Measurements from ENCODE around the gene MROH2A.

The MROH2A gene

GRCh38 chr2:233795735-233796171 is 17.6 kb downstream of the MROH2A start:
- H3K4me3 ChIP-seq (ENCODE audit: low read depth, low read length), result no peak overlapping the region
- TF ChIP-seq, protein P1, sequence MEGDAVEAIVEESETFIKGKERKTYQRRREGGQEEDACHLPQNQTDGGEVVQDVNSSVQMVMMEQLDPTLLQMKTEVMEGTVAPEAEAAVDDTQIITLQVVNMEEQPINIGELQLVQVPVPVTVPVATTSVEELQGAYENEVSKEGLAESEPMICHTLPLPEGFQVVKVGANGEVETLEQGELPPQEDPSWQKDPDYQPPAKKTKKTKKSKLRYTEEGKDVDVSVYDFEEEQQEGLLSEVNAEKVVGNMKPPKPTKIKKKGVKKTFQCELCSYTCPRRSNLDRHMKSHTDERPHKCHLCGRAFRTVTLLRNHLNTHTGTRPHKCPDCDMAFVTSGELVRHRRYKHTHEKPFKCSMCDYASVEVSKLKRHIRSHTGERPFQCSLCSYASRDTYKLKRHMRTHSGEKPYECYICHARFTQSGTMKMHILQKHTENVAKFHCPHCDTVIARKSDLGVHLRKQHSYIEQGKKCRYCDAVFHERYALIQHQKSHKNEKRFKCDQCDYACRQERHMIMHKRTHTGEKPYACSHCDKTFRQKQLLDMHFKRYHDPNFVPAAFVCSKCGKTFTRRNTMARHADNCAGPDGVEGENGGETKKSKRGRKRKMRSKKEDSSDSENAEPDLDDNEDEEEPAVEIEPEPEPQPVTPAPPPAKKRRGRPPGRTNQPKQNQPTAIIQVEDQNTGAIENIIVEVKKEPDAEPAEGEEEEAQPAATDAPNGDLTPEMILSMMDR (IDR thresholded peaks at IDR 0.05; ENCODE audit: borderline replicate concordance, insufficient read depth, low read depth, low read length), result no peak

GRCh38 chr2:233796254-233796653 is 18.1 kb downstream of the MROH2A start:
- H3K4me3 ChIP-seq (ENCODE audit: low read depth, low read length), result no peak overlapping the region
- TF ChIP-seq, protein P1 (IDR thresholded peaks at IDR 0.05; ENCODE audit: borderline replicate concordance, insufficient read depth, low read depth, low read length), result no peak

- TF ChIP-seq, protein P1 (IDR thresholded peaks at IDR 0.05; ENCODE audit: borderline replicate concordance, insufficient read depth, low read depth, low read length), result no peak
- no peak overlapping the region for H3K4me3 ChIP-seq (ENCODE audit: low read depth, low read length)
These were observed 20.4 kb downstream of the MROH2A start for GRCh38 chr2:233798335-233799086.

GRCh38 chr2:233799087-233799665 is 21.0 kb downstream of the MROH2A start:
- TF ChIP-seq, protein P1 (IDR thresholded peaks at IDR 0.05; ENCODE audit: borderline replicate concordance, insufficient read depth, low read depth, low read length), result no peak
- no peak overlapping the region for H3K4me3 ChIP-seq (ENCODE audit: low read depth, low read length)

- TF ChIP-seq, protein P1 (IDR thresholded peaks at IDR 0.05; ENCODE audit: borderline replicate concordance, insufficient read depth, low read depth, low read length), result no peak
- no peak overlapping the region for H3K4me3 ChIP-seq (ENCODE audit: low read depth, low read length)
These were observed 21.6 kb downstream of the MROH2A start for GRCh38 chr2:233799716-233800115.

DNA sequence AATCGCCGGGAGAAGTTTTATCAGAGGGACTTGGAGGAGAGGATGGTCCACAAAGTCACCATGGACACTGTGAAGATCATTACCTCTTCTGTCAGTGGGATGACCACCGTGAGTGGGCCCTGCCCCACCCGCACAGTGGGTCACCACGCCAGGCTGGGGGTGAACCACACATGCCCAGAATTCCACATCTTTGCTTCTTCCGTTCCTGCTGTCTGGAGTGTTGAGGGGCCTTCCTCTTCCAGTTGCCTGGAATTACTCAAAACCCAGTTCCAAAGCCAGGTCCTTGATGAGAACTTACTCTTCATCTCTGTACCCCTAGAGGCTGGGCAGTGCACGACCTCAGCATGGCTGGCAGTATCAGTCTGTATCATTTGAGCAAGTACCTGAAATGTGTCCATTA is 22.1 kb downstream of the MROH2A start:
- TF ChIP-seq, protein P1 (IDR thresholded peaks at IDR 0.05; ENCODE audit: borderline replicate concordance, insufficient read depth, low read depth, low read length), result no peak
- no peak overlapping the region for H3K4me3 ChIP-seq (ENCODE audit: low read depth, low read length)
